HepG2 (cell line): ENCODE measurements around the gene C3orf18. TPM values are rescaled to one million over a fixed set of nuclear protein-coding genes. Genes with fewer than 3 reads are reported as not detected.

Experiments
- ATAC-seq: fragments of 200-7000 bp; cut with Tn5 transposase; 3 replicates; pipeline ENCODE4 v1.9.1; 2020; ENCODE audit warnings: mild to moderate bottlenecking, moderate library complexity
- BruUV-seq: library from RNA; stranded (reverse); fragments of 400-500 nt; replicated peaks from 2 replicates; lab custom pipeline; 2021; lab: Mats Ljungman, UMichigan
- CTCF ChIA-PET: fragments of 300-600 bp; formaldehyde crosslinking; extraction: SDS; loops from one replicate; lab custom pipeline; 2021; ENCODE audit warnings: low total read pairs, inconsistent platforms, low intra/inter-chr PET ratio; lab: Yijun Ruan, JAX
- POLR2A ChIA-PET: fragments of 350-600 bp; sonication (Branson Sonifier 250); formaldehyde crosslinking; loops from one replicate; lab custom pipeline; 2020; ENCODE audit warnings: antibody characterized with exemption, inconsistent platforms; lab: Yijun Ruan, JAX
- DNase-seq: peaks from one replicate; pipeline ENCODE4 v3.0.0-alpha.2; 2015; ENCODE audit warnings: low spot score
- FAIRE-seq: peaks from 3 replicates; lab custom pipeline; 2011; peaks lifted over from hg19 to GRCh38; lab: Jason Lieb, UNC
- H2AFZ ChIP-seq: one replicate; pipeline ENCODE4 v1.6.1; 2011; ENCODE audit warnings: low read length, inconsistent platforms
- H3K27ac ChIP-seq: fragments of 300-600 bp; 3 replicates; pipeline ENCODE4 v1.8.0; 2011; ENCODE audit warnings: mixed run types, mild to moderate bottlenecking, mixed read lengths, low read length, inconsistent platforms; ENCODE audit not compliant: insufficient read depth; ENCODE audit errors: extremely low read length
- H3K27me3 ChIP-seq, 2 experiments: fragments of 200-600 bp in 1 of 2; 2 replicates in 1 of 2; 3 replicates in 1 of 2; pipeline versions ENCODE4 v1.6.0 to v1.8.0; 2011; ENCODE audit warnings: low read length in 2 of 2, mild to moderate bottlenecking in 2 of 2, moderate library complexity in 2 of 2, inconsistent platforms in 1 of 2; ENCODE audit not compliant: insufficient read depth in 2 of 2, control insufficient read depth in 1 of 2
- H3K36me3 ChIP-seq, 2 experiments: fragments of 200-600 bp in 1 of 2; replicated peaks in 1 of 2; 2 replicates in 1 of 2; 3 replicates in 1 of 2; pipeline versions ENCODE4 v1.5.1 to v1.8.0; 2011; ENCODE audit warnings: low read length in 2 of 2, inconsistent platforms in 1 of 2; ENCODE audit not compliant: insufficient read depth in 2 of 2, control insufficient read depth in 1 of 2
- H3K4me1 ChIP-seq: 2 replicates; pipeline ENCODE4 v1.5.1; 2012; ENCODE audit warnings: low read length, inconsistent platforms; ENCODE audit not compliant: insufficient read depth
- H3K4me2 ChIP-seq: 2 replicates; pipeline ENCODE4 v1.6.0; 2011; ENCODE audit warnings: low read depth, low read length, inconsistent platforms
- H3K4me3 ChIP-seq, 3 experiments: fragments of 200-600 bp in 1 of 3; sonication (generic), shearing (Covaris generic) in 1 of 3; replicated peaks in 1 of 3; 2 replicates each; pipeline ENCODE4 v1.5.1; 2011 to 2016; ENCODE audit warnings: low read length in 3 of 3, inconsistent platforms in 2 of 3, low read depth in 2 of 3, mild to moderate bottlenecking in 2 of 3, control low read depth in 1 of 3, mixed read lengths in 1 of 3; ENCODE audit not compliant: insufficient read depth in 1 of 3
- H3K79me2 ChIP-seq: one replicate; pipeline ENCODE4 v1.6.1; 2011; ENCODE audit warnings: low read length, inconsistent platforms; ENCODE audit not compliant: insufficient read depth
- H3K9ac ChIP-seq: 2 replicates; pipeline ENCODE4 v1.6.0; 2011; ENCODE audit warnings: mild to moderate bottlenecking, low read depth, low read length, inconsistent platforms; ENCODE audit not compliant: insufficient read depth
- H3K9me3 ChIP-seq: 2 replicates; pipeline ENCODE4 v1.5.1; 2012; ENCODE audit warnings: mild to moderate bottlenecking, low read length
- H4K20me1 ChIP-seq: 2 replicates; pipeline ENCODE4 v1.6.0; 2011; ENCODE audit warnings: inconsistent platforms, mild to moderate bottlenecking, low read length, moderate library complexity; ENCODE audit not compliant: insufficient read depth
- ARID5B ChIP-seq: IDR thresholded peaks from 2 replicates; pipeline ENCODE4 v1.4.0; 2020; ENCODE audit warnings: mild to moderate bottlenecking, missing genetic modification reagents
- ATRX ChIP-seq: sonication (generic); formaldehyde crosslinking; IDR thresholded peaks from 2 replicates; pipeline ENCODE4 v1.4.0; 2020; ENCODE audit warnings: missing genetic modification reagents, borderline replicate concordance
- ELF1 ChIP-seq: sonication (generic); formaldehyde crosslinking; IDR thresholded peaks from 2 replicates; pipeline ENCODE4 v1.4.0; 2020; ENCODE audit warnings: missing genetic modification reagents
- PAF1 ChIP-seq: IDR thresholded peaks from 2 replicates; pipeline ENCODE4 v1.6.1; 2016; ENCODE audit warnings: missing genetic modification reagents, missing compliant biosample characterization
- TRAFD1 ChIP-seq: sonication (generic); formaldehyde crosslinking; IDR thresholded peaks from 2 replicates; pipeline ENCODE4 v1.5.1; 2020; ENCODE audit warnings: missing genetic modification reagents, mild to moderate bottlenecking, borderline replicate concordance
- WIZ ChIP-seq: sonication (generic); formaldehyde crosslinking; IDR thresholded peaks from 2 replicates; pipeline ENCODE4 v1.5.1; 2020; ENCODE audit warnings: mild to moderate bottlenecking, missing genetic modification reagents
- ZBTB20 ChIP-seq: sonication (generic); formaldehyde crosslinking; IDR thresholded peaks from 2 replicates; pipeline ENCODE4 v1.8.1; 2023; ENCODE audit warnings: missing genetic modification reagents, low read depth, mild to moderate bottlenecking, borderline replicate concordance
- ZFP91 ChIP-seq: sonication (generic); formaldehyde crosslinking; IDR thresholded peaks from 2 replicates; pipeline ENCODE4 v1.9.0; 2022; ENCODE audit warnings: missing genetic modification reagents, mild to moderate bottlenecking, borderline replicate concordance
- ZNF18 ChIP-seq: sonication (generic); formaldehyde crosslinking; IDR thresholded peaks from 2 replicates; pipeline ENCODE4 v1.8.0; 2022; ENCODE audit warnings: mild to moderate bottlenecking, missing genetic modification reagents; ENCODE audit not compliant: insufficient replicate concordance
- ZNF326 ChIP-seq: sonication (generic); formaldehyde crosslinking; IDR thresholded peaks from 2 replicates; pipeline ENCODE4 v1.4.0; 2020; ENCODE audit warnings: missing genetic modification reagents, borderline replicate concordance
- ZNF557 ChIP-seq: sonication (generic); formaldehyde crosslinking; IDR thresholded peaks from 2 replicates; pipeline ENCODE4 v1.4.0; 2020; ENCODE audit warnings: missing genetic modification reagents
- ZNF607 ChIP-seq: sonication (generic); formaldehyde crosslinking; IDR thresholded peaks from 2 replicates; pipeline ENCODE4 v1.5.1; 2020; ENCODE audit warnings: missing genetic modification reagents, mild to moderate bottlenecking, borderline replicate concordance
- ZNF790 ChIP-seq: sonication (generic); formaldehyde crosslinking; IDR thresholded peaks from 2 replicates; pipeline ENCODE4 v1.8.0; 2022; ENCODE audit warnings: missing genetic modification reagents, mild to moderate bottlenecking, borderline replicate concordance
- ZSCAN22 ChIP-seq: sonication (generic); formaldehyde crosslinking; IDR thresholded peaks from 2 replicates; pipeline ENCODE4 v1.4.0; 2020; ENCODE audit warnings: mild to moderate bottlenecking, missing genetic modification reagents
- WGBS: methylation state at CpG from one replicate; pipeline ENCODE4 v1.1.6; 2017; ENCODE audit warnings: low lambda C conversion rate; 5-methylcytosine and 5-hydroxymethylcytosine counted together
- in situ Hi-C: cut with HindIII; loops from 2 replicates; pipeline ENCODE4 v1.10.0; 2017; ENCODE audit warnings: low pct_unique_long_range_greater_than_20kb; ENCODE audit not compliant: extremely low pct_ligation_motif_present
- intact Hi-C: fragments of 100-400 bp; cut with micrococcal nuclease; formaldehyde crosslinking; loops from one replicate; pipeline ENCODE4 v1.10.0; 2022; ENCODE audit not compliant: unreplicated experiment
- polyA plus RNA-seq, 8 experiments: library from polyadenylated mRNA; depleted of rRNA in 3 of 8; stranded (reverse) in 7 of 8; unstranded in 1 of 8; fragments of >200 nt; fragmentation: Illumina TruSeq in 4 of 8; extraction: Trizol in 4 of 8; gene quantifications; 2 replicates each; pipeline versions ENCODE4 v1.2.1 to v1.2.3, GENCODE V29; 2011 to 2016; ENCODE audit warnings: low read depth in 4 of 8, missing spikeins in 1 of 8, mixed read lengths in 1 of 8; ENCODE audit not compliant: insufficient read depth in 1 of 8
- total RNA-seq, 5 experiments: library from RNA; depleted of rRNA; stranded (reverse); fragments of >200 nt; fragmentation: Illumina TruSeq; extraction: Trizol; gene quantifications; 2 replicates each; pipeline ENCODE4 v1.2.3, GENCODE V29; 2016; ENCODE audit warnings: low read depth in 1 of 5

C3orf18 gene
- total and polyA plus RNA-seq, 2 of the 13 experiments (the other 11 are each of a cell fraction or from before 2014, with no cell fraction given), result 1.6 to 4.8 TPM

GRCh38 chr3:50607271-50608091 lies 39.9 kb upstream of the C3orf18 start:
- Histone ChIP-seq H3K79me2 (no peaks in the 10 kb centered on the region), H3K4me3 (no peak overlapping the region), H3K4me2 (no peak overlapping the region), H4K20me1 (no peaks in the 10 kb centered on the region), H3K27ac (no peak overlapping the region), H3K9me3 (no peaks in the 10 kb centered on the region), H2AFZ (no peak overlapping the region), H3K36me3 (peaks cover 0 to 5% of the 10 kb centered on the region in 2 experiments; a peak in 1 of 5 replicates), H3K27me3 (0 out of 5 replicates have a peak, but pooled peaks cover 0 to 3% of the 10 kb centered on the region in 2 experiments), H3K4me1 (peaks cover 62% of the 10 kb centered on the region), H3K9ac (no peak overlapping the region)
- POLR2A ChIA-PET, result interaction anchor here (1.0 to 2.1 kb wide), 3 partner anchors 16 to 38 kb away, joined by 3 to 5 read pairs (median 3); partner anchors contain the start of gene HEMK1
- in situ Hi-C loops, result no loop called here
- CTCF ChIA-PET, result no interaction called here
- DNase-seq (no peak), FAIRE-seq (no peak), ATAC-seq (no peak)
- WGBS, result 93% methylated on average over 16 of the region's 29 CpGs
- intact Hi-C loops, result no loop called here
- no TSS peak for BruUV-seq
- TF ChIP-seq ZNF607, result no peak
- TF ChIP-seq ATRX (CRISPR knock-in tag), result no peak
- no peak for TF ChIP-seq WIZ (CRISPR knock-in tag)
- TF ChIP-seq ZFP91 (CRISPR knock-in tag), result no peak
- TF ChIP-seq ZBTB20 (CRISPR knock-in tag), result no peak
- no peak for TF ChIP-seq ELF1 (CRISPR knock-in tag)
- no peak for TF ChIP-seq ZNF557 (CRISPR knock-in tag)
- TF ChIP-seq PAF1 (CRISPR knock-in tag), result no peak
- no peak for TF ChIP-seq ZNF18 (CRISPR knock-in tag)
- no peak for TF ChIP-seq ARID5B
- no peak for TF ChIP-seq ZSCAN22 (CRISPR knock-in tag)
- no peak for TF ChIP-seq TRAFD1 (CRISPR knock-in tag)
- no peak for TF ChIP-seq ZNF790
- TF ChIP-seq ZNF326, result no peak
